HepG2 (cell line): Measurements from ENCODE around the gene TPX2. TPM values are rescaled to one million over a fixed set of nuclear protein-coding genes. Genes with fewer than 3 reads are reported as not detected.

ENCODE experiments used
- AFF4 ChIP-seq: sonication (generic); formaldehyde crosslinking; IDR thresholded peaks from 2 replicates; pipeline ENCODE4 v1.4.0; 2020; ENCODE audit warnings: missing genetic modification reagents
- CHD4 ChIP-seq: fragments of 200-600 bp; sonication (generic); IDR thresholded peaks from 2 replicates; pipeline ENCODE4 v1.7.0; 2017; ENCODE audit warnings: mild to moderate bottlenecking, low read length, borderline replicate concordance
- CREB1 ChIP-seq, 2 experiments: fragments of 450-650 bp in 1 of 2; IDR thresholded peaks; 2 replicates each; pipeline ENCODE4 v1.6.1; 2016 to 2017; ENCODE audit warnings: control low read depth in 1 of 2, mild to moderate bottlenecking in 1 of 2, missing compliant biosample characterization in 1 of 2, missing genetic modification characterization in 1 of 2
- DMTF1 ChIP-seq: sonication (generic); formaldehyde crosslinking; IDR thresholded peaks from 2 replicates; pipeline ENCODE4 v1.4.0; 2020; ENCODE audit warnings: mild to moderate bottlenecking, missing genetic modification reagents
- DNMT1 ChIP-seq: sonication (generic); formaldehyde crosslinking; IDR thresholded peaks from 2 replicates; pipeline ENCODE4 v1.5.1; 2020; ENCODE audit warnings: mild to moderate bottlenecking, missing genetic modification reagents
- FOSL2 ChIP-seq: sonication (generic); formaldehyde crosslinking; IDR thresholded peaks from 2 replicates; pipeline ENCODE4 v1.4.0; 2020; ENCODE audit warnings: missing genetic modification reagents
- HNRNPH1 ChIP-seq: fragments of 200-400 bp; formaldehyde crosslinking; optimal IDR thresholded peaks from 2 replicates; pipeline ENCODE3; 2017; ENCODE audit warnings: mild to moderate bottlenecking, low read depth, low read length
- JUN ChIP-seq: sonication (generic); formaldehyde crosslinking; IDR thresholded peaks from 2 replicates; pipeline ENCODE4 v1.4.0; 2020; ENCODE audit warnings: mild to moderate bottlenecking, missing genetic modification reagents
- MTF1 ChIP-seq: sonication (generic); formaldehyde crosslinking; IDR thresholded peaks from 2 replicates; pipeline ENCODE4 v1.5.0; 2020; ENCODE audit warnings: missing genetic modification reagents
- PHF21A ChIP-seq: sonication (generic); formaldehyde crosslinking; IDR thresholded peaks from 2 replicates; pipeline ENCODE4 v1.5.0; 2020; ENCODE audit warnings: mild to moderate bottlenecking, missing genetic modification reagents
- RORA ChIP-seq: sonication (generic); formaldehyde crosslinking; IDR thresholded peaks from 2 replicates; pipeline ENCODE4 v1.5.0; 2020; ENCODE audit warnings: mild to moderate bottlenecking, missing genetic modification reagents, moderate library complexity
- SMAD3 ChIP-seq: sonication (generic); formaldehyde crosslinking; IDR thresholded peaks from 2 replicates; pipeline ENCODE4 v1.4.0; 2020; ENCODE audit warnings: missing genetic modification reagents
- SP2 ChIP-seq: sonication (generic); formaldehyde crosslinking; IDR thresholded peaks from 2 replicates; pipeline ENCODE4 v1.5.1; 2020; ENCODE audit warnings: mild to moderate bottlenecking, missing genetic modification reagents
- UBTF ChIP-seq: sonication (generic); formaldehyde crosslinking; IDR thresholded peaks from 2 replicates; pipeline ENCODE4 v1.4.0; 2020; ENCODE audit warnings: mild to moderate bottlenecking, missing genetic modification reagents
- XRCC5 ChIP-seq: fragments of 200-400 bp; formaldehyde crosslinking; optimal IDR thresholded peaks from 2 replicates; pipeline ENCODE3; 2017; ENCODE audit warnings: mild to moderate bottlenecking, low read length
- ZMAT3 ChIP-seq: sonication (generic); formaldehyde crosslinking; conservative IDR thresholded peaks from 2 replicates; pipeline ENCODE4 v1.7.0; 2021; ENCODE audit warnings: missing genetic modification reagents
- ZMAT5 ChIP-seq: sonication (generic); formaldehyde crosslinking; IDR thresholded peaks from 2 replicates; pipeline ENCODE4 v1.5.0; 2020; ENCODE audit warnings: mild to moderate bottlenecking, low read depth, missing genetic modification reagents, borderline replicate concordance
- ZNF143 ChIP-seq: sonication (generic); formaldehyde crosslinking; IDR thresholded peaks from 2 replicates; pipeline ENCODE4 v1.4.0; 2020; ENCODE audit warnings: missing genetic modification reagents
- ZNF343 ChIP-seq: sonication (generic); formaldehyde crosslinking; IDR thresholded peaks from 2 replicates; pipeline ENCODE4 v1.4.0; 2020; ENCODE audit warnings: mild to moderate bottlenecking, missing genetic modification reagents
- ZNF556 ChIP-seq: sonication (generic); formaldehyde crosslinking; IDR thresholded peaks from 2 replicates; pipeline ENCODE4 v1.4.0; 2020; ENCODE audit warnings: mild to moderate bottlenecking, missing genetic modification reagents, borderline replicate concordance
- ZSCAN30 ChIP-seq: sonication (generic); formaldehyde crosslinking; IDR thresholded peaks from 2 replicates; pipeline ENCODE4 v1.5.0; 2020; ENCODE audit warnings: mild to moderate bottlenecking, missing genetic modification reagents
- polyA plus RNA-seq, 8 experiments: library from polyadenylated mRNA; depleted of rRNA in 3 of 8; stranded (reverse) in 7 of 8; unstranded in 1 of 8; fragments of >200 nt; fragmentation: Illumina TruSeq in 4 of 8; extraction: Trizol in 4 of 8; gene quantifications; 2 replicates each; pipeline versions ENCODE4 v1.2.1 to v1.2.3, GENCODE V29; 2011 to 2016; ENCODE audit warnings: low read depth in 4 of 8, missing spikeins in 1 of 8, mixed read lengths in 1 of 8; ENCODE audit not compliant: insufficient read depth in 1 of 8
- total RNA-seq, 5 experiments: library from RNA; depleted of rRNA; stranded (reverse); fragments of >200 nt; fragmentation: Illumina TruSeq; extraction: Trizol; gene quantifications; 2 replicates each; pipeline ENCODE4 v1.2.3, GENCODE V29; 2016; ENCODE audit warnings: low read depth in 1 of 5

TPX2 gene
- total and polyA plus RNA-seq, 2 of the 13 experiments (the other 11 are each of a cell fraction or from before 2014, with no cell fraction given) = 34.3 to 124 TPM

GRCh38 chr20:31716818-31717477, 22.1 kb upstream of the TPX2 start (continued):
- TF ChIP-seq UBTF (CRISPR knock-in tag) (no peak), JUN (no peak), ZNF143 (no peak), ZSCAN30 (CRISPR knock-in tag) (no peak), ZNF343 (CRISPR knock-in tag) (no peak), XRCC5 (peak; percentile 9), DMTF1 (0 out of 2 replicates have a peak, but pooled peaks have one; percentile 26), MTF1 (CRISPR knock-in tag) (no peak), SMAD3 (no peak), ZNF556 (CRISPR knock-in tag) (0 out of 2 replicates have a peak, but pooled peaks have one; percentile 45), PHF21A (CRISPR knock-in tag) (no peak), RORA (CRISPR knock-in tag) (peak; percentile 35; the same call in 1 of the 2 replicates), CHD4 (no peak), CREB1 (IDR thresholded peaks at IDR 0.05) (no peak), CREB1 (CRISPR knock-in tag; IDR thresholded peaks at IDR 0.05) (no peak), SP2 (CRISPR knock-in tag) (no peak), ZMAT5 (CRISPR knock-in tag) (no peak), DNMT1 (CRISPR knock-in tag) (no peak), ZMAT3 (CRISPR knock-in tag) (no peak), AFF4 (CRISPR knock-in tag) (peak; percentile 82), FOSL2 (CRISPR knock-in tag) (no peak), HNRNPH1 (no peak)
